PC-9 (cell line): Measurements from ENCODE around the gene CYBA. TPM values are rescaled to one million over a fixed set of nuclear protein-coding genes. Genes with fewer than 3 reads are reported as not detected.

Experiments used
- BruUV-seq: library from RNA; stranded (reverse); fragments of 400-500 nt; replicated peaks from 2 replicates; lab custom pipeline; 2021; lab: Mats Ljungman, UMichigan
- CTCF ChIA-PET: fragments of 300-600 bp; sonication (Branson Sonifier 250); formaldehyde crosslinking; loops from one replicate; lab custom pipeline; 2022; ENCODE audit warnings: antibody characterized with exemption; lab: Charles Lee
- POLR2A ChIA-PET: fragments of 300-600 bp; sonication (Branson Sonifier 250); formaldehyde crosslinking; loops from one replicate; lab custom pipeline; 2022; ENCODE audit warnings: antibody characterized with exemption; ENCODE audit not compliant: unreplicated experiment; lab: Charles Lee
- DNase-seq, 2 experiments: peaks; one replicate each; pipeline versions ENCODE4 v3.0.0 to v3.0.0-alpha.2; 2015 to 2022; ENCODE audit warnings: mixed read lengths in 1 of 2
- H2AFZ ChIP-seq: fragments of 200-600 bp; sonication (generic); 2 replicates; pipeline ENCODE4 v1.8.1; 2017; ENCODE audit warnings: antibody characterized with exemption
- H3F3A ChIP-seq: fragments of 200-600 bp; sonication (generic); 2 replicates; pipeline ENCODE4 v1.8.1; 2017; ENCODE audit warnings: antibody characterized with exemption, mild to moderate bottlenecking, low read depth; ENCODE audit not compliant: insufficient read depth
- H3K27ac ChIP-seq: fragments of 200-600 bp; sonication (generic); 2 replicates; pipeline ENCODE4 v1.6.1; 2016; ENCODE audit warnings: mixed run types
- H3K27me3 ChIP-seq: fragments of 200-600 bp; sonication (generic); 2 replicates; pipeline ENCODE4 v1.6.1; 2016; ENCODE audit warnings: low read depth, mixed run types; ENCODE audit not compliant: insufficient read depth
- H3K36me3 ChIP-seq: fragments of 200-600 bp; sonication (generic); 2 replicates; pipeline ENCODE4 v1.6.1; 2016; ENCODE audit warnings: low read depth, mixed run types
- H3K4me1 ChIP-seq: fragments of 200-600 bp; sonication (generic); replicated peaks from 2 replicates; pipeline ENCODE4 v1.6.1; 2016; ENCODE audit warnings: mixed run types; ENCODE audit not compliant: insufficient read depth
- H3K4me2 ChIP-seq: fragments of 200-600 bp; sonication (generic); 2 replicates; pipeline ENCODE4 v1.6.1; 2017; ENCODE audit warnings: mixed run types
- H3K4me3 ChIP-seq: fragments of 200-600 bp; sonication (generic); 2 replicates; pipeline ENCODE4 v1.6.1; 2016; ENCODE audit warnings: mixed run types
- H3K79me2 ChIP-seq: fragments of 200-600 bp; sonication (generic); 2 replicates; pipeline ENCODE4 v1.6.1; 2017; ENCODE audit warnings: low read depth, mixed run types
- H3K9me2 ChIP-seq: fragments of 200-600 bp; sonication (generic); 2 replicates; pipeline ENCODE4 v1.8.1; 2017; ENCODE audit warnings: mild to moderate bottlenecking; ENCODE audit not compliant: insufficient read depth
- H3K9me3 ChIP-seq: fragments of 200-600 bp; sonication (generic); 2 replicates; pipeline ENCODE4 v1.8.1; 2016; ENCODE audit warnings: low read depth; ENCODE audit not compliant: insufficient read depth
- H4K20me1 ChIP-seq: fragments of 200-600 bp; sonication (generic); 2 replicates; pipeline ENCODE4 v1.8.1; 2017; ENCODE audit not compliant: insufficient read depth
- EZH2 ChIP-seq: fragments of 200-600 bp; sonication (generic); IDR thresholded peaks from 2 replicates; pipeline ENCODE4 v1.8.0; 2017; ENCODE audit warnings: antibody characterized with exemption, low read depth
- intact Hi-C: fragments of 100-400 bp; cut with micrococcal nuclease; formaldehyde crosslinking; loops from one replicate; pipeline ENCODE4 v1.10.0; 2022; ENCODE audit not compliant: unreplicated experiment
- total RNA-seq: library from RNA; stranded (reverse); gene quantifications from 2 replicates; pipeline ENCODE4 v1.2.3, GENCODE V29; 2021
- TF ChIP-seq, protein P1 (sequence below): fragments of 200-600 bp; sonication (generic); conservative IDR thresholded peaks from 2 replicates; pipeline ENCODE4 v1.6.1; 2017; ENCODE audit warnings: mixed run types, antibody characterized with exemption, mild to moderate bottlenecking, moderate library complexity

The CYBA gene
- total RNA-seq, 1 experiment from 2014 or later = 8.0 TPM

DNA sequence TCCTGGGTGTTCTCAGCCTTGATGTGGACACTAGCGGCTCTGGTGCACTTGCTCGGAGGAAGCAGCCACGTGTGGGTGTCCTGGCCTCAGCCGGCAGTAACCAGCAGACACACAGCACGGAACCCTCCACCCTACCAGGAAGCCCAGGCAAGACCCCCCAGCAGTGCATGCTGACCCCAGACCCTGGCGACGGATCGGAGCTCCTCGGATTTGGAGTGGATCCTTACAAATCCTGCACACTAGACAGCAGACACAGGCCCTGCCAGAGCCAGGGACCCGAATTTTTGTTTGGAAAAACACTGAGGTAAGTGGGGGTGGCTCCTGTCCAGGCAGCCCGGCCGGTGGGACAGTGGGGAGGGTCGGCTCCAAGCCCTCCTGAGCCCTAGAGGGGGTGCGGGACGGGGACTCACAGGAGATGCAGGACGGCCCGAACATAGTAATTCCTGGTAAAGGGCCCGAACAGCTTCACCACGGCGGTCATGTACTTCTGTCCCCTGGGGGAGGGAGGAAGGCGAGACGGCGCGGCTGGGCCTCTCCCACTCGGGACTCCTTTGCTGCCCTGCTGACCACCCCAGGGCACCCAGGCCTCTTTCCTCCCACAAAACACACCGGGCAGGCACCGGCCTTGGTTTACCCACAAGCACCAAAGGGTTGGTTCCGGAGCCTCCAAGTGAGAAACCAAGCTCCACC is 4.4 kb downstream of the CYBA start:
- no peak overlapping the region for H2AFZ ChIP-seq
- no peaks in the 10 kb centered on the region for H3K36me3 ChIP-seq
- ChIA-PET POLR2A (no interaction called here), CTCF (no interaction called here)
- no peaks in the 10 kb centered on the region for H3K9me2 ChIP-seq
- H3K4me2 ChIP-seq = no peak overlapping the region
- peaks cover 18% of the 10 kb centered on the region; the same call in 1 of the 2 replicates for H3F3A ChIP-seq
- no peak for DNase-seq
- TF ChIP-seq, protein P1, sequence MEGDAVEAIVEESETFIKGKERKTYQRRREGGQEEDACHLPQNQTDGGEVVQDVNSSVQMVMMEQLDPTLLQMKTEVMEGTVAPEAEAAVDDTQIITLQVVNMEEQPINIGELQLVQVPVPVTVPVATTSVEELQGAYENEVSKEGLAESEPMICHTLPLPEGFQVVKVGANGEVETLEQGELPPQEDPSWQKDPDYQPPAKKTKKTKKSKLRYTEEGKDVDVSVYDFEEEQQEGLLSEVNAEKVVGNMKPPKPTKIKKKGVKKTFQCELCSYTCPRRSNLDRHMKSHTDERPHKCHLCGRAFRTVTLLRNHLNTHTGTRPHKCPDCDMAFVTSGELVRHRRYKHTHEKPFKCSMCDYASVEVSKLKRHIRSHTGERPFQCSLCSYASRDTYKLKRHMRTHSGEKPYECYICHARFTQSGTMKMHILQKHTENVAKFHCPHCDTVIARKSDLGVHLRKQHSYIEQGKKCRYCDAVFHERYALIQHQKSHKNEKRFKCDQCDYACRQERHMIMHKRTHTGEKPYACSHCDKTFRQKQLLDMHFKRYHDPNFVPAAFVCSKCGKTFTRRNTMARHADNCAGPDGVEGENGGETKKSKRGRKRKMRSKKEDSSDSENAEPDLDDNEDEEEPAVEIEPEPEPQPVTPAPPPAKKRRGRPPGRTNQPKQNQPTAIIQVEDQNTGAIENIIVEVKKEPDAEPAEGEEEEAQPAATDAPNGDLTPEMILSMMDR = no peak
- no peak for TF ChIP-seq EZH2
- no peak overlapping the region for H3K27ac ChIP-seq
- H3K4me3 ChIP-seq = no peak overlapping the region
- no TSS peak for BruUV-seq
- H3K4me1 ChIP-seq = no peaks in the 10 kb centered on the region
- H3K9me3 ChIP-seq = no peaks in the 10 kb centered on the region
- H3K79me2 ChIP-seq = no peaks in the 10 kb centered on the region
- peaks cover 13% of the 10 kb centered on the region; the same call in 1 of the 2 replicates for H3K27me3 ChIP-seq
- intact Hi-C loops = no loop called here
- peaks cover 12% of the 10 kb centered on the region for H4K20me1 ChIP-seq

DNA sequence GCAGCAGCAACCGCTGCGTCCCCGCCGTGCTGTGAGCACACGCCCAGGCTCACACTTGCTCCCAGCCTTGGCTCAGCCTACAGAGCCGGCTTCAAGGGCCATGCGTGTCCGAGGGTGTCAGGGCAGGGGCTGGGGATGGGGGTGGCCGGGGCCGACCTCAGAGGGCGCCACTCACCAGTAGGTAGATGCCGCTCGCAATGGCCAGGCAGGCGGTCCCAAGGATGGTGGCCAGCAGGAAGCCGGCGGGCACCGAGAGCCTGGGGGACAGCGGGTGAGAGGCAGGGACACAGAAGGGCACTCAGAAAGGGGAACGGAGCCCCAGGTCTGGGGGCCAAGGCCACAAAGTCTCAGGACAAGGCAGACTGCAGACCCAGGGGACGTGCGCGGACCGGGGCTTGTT is 4.9 kb downstream of the CYBA start:
- Histone ChIP-seq H3K4me2 (no peak overlapping the region), H3K4me1 (no peaks in the 10 kb centered on the region), H3K27me3 (peaks cover 13% of the 10 kb centered on the region; the same call in 1 of the 2 replicates), H3F3A (peaks cover 14% of the 10 kb centered on the region; the same call in 1 of the 2 replicates), H2AFZ (no peak overlapping the region), H3K9me2 (no peaks in the 10 kb centered on the region), H3K27ac (no peak overlapping the region), H3K79me2 (no peaks in the 10 kb centered on the region), H3K36me3 (no peaks in the 10 kb centered on the region), H3K4me3 (no peak overlapping the region), H3K9me3 (no peaks in the 10 kb centered on the region), H4K20me1 (peaks cover 12% of the 10 kb centered on the region)
- intact Hi-C loops = no loop called here
- ChIA-PET POLR2A (no interaction called here), CTCF (no interaction called here)
- no peak for DNase-seq
- BruUV-seq = no TSS peak
- no peak for TF ChIP-seq EZH2
- TF ChIP-seq, protein P1 = no peak

DNA sequence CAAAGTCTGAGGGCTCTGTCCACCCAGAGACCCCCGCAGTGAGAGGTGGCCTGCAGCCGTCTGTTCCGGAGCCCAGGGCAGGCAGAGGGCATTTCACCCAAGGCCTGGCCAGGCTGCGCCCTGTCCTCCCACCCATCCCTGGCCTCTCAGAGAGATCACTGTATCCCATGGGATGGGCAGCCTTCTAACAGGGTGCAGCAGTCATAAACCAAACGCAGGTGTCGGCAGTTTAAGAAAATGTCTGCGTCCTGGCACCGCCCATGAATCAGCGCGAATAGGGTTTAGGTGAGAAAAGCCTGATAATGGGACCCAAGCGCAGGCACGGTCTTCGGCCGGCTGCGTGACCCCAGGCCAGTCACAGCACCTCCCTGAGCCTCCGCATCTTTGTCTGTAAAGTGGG is 5.4 kb downstream of the CYBA start:
- no peak for DNase-seq
- Histone ChIP-seq H3K9me2 (no peaks in the 10 kb centered on the region), H4K20me1 (peaks cover 12% of the 10 kb centered on the region), H3F3A (peaks cover 14% of the 10 kb centered on the region; the same call in 1 of the 2 replicates), H3K27me3 (peaks cover 13% of the 10 kb centered on the region; the same call in 1 of the 2 replicates), H3K36me3 (no peaks in the 10 kb centered on the region), H3K9me3 (no peaks in the 10 kb centered on the region), H3K27ac (no peak overlapping the region), H3K4me2 (no peak overlapping the region), H3K4me3 (no peak overlapping the region), H2AFZ (no peak overlapping the region), H3K79me2 (no peaks in the 10 kb centered on the region), H3K4me1 (no peaks in the 10 kb centered on the region)
- no peak for TF ChIP-seq EZH2
- TF ChIP-seq, protein P1 = no peak
- intact Hi-C loops = no loop called here
- POLR2A ChIA-PET = no interaction called here
- BruUV-seq = no TSS peak
- CTCF ChIA-PET = no interaction called here
